DMS153 treated with DMSO at 0.1 percent for 48 hours (cell line): ENCODE measurements around the gene SOCS1.
"Not testable (repeated sequence)": the region's sequence is repeated elsewhere in the genome, so short reads cannot be mapped to it uniquely, and the experiment has no call there.

Experiments used
- DNase-seq: peaks from one replicate; lab custom pipeline; 2025; ENCODE audit not compliant: unreplicated experiment; lab: John Stamatoyannopoulos, UW

Gene SOCS1, protein sequence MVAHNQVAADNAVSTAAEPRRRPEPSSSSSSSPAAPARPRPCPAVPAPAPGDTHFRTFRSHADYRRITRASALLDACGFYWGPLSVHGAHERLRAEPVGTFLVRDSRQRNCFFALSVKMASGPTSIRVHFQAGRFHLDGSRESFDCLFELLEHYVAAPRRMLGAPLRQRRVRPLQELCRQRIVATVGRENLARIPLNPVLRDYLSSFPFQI

DNA sequence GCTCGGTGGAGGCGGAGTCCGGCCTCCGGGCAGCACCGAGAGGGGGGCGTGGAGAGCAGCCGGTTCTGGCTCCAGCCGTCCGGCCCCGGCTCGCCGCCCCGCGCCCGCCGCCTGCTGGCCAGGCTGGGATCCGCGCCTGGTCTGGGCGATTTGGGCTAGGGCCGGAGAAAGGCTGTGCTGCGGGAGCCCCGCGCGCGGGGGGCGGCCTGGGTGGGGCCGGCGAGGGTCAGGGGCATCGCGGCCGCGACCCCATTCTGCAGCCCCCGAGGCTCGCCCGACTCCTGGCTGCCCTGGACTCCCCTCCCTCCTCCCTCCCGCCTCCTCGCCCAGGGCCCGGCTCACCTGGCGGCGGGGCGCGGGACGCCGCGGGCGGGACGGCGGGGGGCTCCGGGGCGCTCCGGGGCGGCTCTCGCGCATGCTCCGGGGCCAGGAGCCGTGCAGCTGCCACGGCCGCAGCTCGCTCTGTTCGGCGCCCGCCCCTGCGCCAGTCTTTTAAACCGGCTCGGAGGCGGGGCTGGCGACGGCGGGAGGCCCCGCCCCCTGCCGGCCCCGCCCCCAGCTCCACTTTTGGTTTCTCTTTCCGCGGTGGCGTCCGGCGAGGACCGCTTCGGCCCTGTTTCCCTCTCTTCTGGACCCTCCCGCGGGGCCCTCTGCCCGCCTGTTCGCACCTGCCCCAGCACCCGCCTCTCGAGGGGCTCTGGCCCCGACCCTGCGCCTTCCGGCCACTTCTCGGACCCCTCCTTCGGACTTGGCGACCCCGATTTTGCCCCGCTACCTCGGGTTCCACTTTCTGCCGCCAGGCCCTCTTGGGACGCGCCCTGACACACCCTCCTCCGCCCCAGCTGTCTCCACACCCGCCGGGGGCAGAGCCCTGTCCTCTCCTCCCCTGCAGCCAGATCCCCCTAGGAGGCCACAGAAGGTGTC, at the start of gene SOCS1:
TSS of gene SOCS1 (minus strand) at position 468 of the 924 bp plus-strand sequence. CDS start 726 bp downstream, outside the sequence.
- DNase-seq, result peak; percentile 39

DNA sequence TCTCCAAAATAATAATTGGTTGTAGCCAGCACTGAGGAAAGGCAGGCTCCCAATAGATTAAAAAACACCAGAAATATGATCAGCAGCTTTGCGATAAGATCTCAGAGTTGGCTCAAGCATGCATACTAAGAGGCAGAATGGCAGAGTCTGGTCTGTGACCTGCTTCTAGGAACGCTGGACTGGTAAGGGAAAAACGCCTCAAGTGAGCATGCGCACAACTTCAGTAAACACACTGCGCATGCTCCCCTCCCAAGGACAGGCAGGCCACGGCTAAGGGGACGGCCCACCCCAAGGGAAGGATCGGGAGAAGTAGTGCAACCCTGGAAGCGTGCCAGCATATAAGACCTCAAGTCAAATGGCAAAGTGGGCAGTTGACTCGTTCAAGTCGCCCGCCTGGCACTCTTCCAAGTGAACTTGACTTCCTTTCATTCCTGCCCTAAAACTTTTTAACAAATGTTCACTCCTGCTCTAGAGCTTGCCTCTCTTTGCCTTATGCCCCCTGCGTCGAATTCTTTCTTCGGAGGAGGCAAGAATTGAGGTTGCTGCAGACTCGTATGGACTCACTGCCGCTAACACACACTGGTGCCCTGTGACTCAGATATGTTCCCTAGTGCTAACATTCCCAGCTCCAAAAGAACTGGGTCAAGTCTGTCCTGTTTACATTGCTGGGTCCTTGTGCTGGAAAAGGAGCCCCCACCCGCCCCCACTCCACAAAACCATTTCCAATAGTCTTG, 47.6 kb upstream of the SOCS1 start:
- DNase-seq, result peak; percentile 76

DNA sequence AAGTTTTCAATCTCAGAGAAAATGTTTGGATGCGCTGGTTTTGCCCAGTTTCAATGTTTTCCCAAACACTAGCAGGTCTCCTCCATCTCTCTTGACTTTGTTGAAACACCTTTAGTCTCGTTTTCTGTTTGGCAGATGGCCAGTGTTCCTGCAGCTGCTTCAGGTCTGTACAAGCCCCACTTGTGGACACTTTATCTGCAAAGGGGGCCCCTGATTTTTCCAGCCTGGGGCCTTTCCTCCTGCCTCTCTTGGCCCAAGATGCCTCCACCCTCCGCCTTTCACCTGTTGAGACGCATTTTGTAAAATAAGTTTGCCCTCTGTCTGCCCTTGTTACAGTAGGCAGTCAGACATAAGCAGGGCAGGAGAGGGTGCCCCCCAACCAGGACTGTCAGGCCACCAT, 47.0 kb upstream of the SOCS1 start:
- peak; percentile 75 for DNase-seq

- no peak for DNase-seq
These were observed 45.9 kb upstream of the SOCS1 start for GRCh38 chr16:11301645-11302501.

- no peak for DNase-seq
These were observed 44.5 kb upstream of the SOCS1 start for GRCh38 chr16:11300560-11300892.

- no peak for DNase-seq
These were observed 44.0 kb upstream of the SOCS1 start for GRCh38 chr16:11299865-11300559.

DNA sequence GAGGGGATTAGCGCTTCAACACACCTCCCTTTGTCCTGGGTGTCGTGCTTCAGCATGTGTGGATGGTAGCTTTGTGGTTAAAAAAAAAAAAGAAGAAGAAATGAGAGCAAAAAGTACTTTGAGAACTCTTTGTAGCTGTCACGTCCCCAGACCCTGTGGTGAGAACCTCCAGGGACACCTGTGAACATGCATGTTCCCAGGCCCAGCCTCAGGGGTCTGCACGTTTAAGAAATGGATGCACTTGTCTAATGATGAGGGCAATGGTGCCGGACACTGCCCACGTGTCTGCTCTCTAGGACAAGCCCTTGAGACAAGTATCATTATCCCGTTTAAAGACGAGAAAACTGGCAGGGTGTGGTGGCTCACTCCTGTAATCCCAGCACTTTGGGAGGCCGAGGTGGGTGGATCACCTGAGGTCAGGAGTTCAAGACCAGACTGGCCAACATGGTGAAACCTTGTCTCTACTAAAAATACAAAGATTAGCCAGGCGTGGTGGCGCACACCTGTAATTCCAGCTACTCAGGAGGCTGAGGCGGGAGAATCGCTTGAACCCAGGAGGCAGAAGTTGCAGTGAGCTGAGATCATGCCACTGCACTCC, 43.0 kb upstream of the SOCS1 start:
- DNase-seq, result not testable (repeated sequence)

DNA sequence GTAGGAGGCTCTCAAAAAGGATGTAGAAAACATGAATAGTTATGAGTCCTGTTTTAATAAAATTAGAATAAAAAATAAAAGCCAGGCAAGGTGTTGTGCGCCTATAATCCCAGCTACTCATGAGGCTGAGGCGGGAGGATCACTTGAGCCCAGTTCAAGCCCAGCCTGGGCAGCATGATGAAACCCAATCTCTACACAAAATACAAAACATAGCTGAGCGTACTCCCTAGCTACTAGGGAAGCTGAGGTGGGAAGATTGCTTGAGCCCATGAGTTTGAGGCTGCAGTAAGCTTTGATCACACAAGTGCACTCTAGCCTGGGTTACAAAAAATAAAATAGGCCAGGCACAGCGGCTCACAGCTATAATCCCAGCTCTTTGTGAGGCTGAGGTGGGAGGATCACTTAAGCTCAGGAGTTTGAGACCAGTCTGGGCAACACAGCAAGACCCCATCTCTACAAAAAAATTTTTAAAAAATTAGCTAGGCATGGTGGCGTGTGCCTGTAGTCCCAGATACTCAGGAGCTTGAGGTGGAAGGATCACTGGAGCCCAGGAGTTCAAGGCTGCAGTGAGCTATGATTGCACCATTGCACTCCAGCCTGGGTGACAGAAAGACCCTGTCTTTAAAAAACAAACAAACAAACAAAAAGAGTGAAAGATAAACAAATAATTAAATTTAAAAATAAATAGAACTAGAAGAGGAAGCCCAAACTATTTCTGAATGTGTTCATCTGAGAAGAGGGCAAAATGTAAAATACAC, 42.3 kb upstream of the SOCS1 start:
- no peak for DNase-seq

- peak; percentile 74 for DNase-seq
These were observed 41.6 kb upstream of the SOCS1 start for GRCh38 chr16:11297492-11298142.

DNA sequence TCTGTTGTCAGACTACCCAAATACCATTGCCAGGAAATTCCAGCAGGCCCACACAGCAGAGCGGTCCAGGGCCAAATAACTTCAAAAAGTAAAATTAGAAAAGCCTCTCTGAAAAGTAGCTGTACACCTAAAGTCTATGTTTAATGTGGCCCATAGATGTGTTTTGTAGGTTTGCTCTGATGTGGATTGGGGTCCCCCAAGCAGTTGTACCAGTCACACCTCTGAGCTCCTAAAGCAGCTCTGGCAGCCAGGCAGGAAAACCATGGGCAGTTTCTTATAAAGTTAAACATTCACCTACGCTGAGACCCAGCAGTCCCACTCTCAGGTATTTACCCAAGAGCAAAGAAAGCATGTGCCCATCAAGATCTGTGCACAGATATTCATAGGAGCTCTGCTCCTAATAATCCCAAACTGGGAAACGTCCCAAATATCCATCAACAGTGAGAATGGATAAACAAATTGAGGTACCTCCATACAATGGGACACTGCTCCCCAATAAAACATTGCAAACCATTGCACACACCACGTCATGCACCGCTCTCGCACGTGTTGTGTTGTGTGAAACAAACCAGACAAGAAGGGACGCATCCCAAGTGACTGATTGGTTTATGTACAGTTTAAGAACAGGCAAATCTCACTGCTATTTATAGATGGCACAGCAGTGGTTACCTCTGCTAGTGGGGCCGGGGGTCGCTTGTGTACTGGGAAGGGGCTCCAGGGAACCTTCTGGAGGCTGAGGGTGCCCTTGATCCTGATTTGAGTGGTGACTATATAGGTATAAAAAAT, 40.9 kb upstream of the SOCS1 start:
- no peak for DNase-seq

DNA sequence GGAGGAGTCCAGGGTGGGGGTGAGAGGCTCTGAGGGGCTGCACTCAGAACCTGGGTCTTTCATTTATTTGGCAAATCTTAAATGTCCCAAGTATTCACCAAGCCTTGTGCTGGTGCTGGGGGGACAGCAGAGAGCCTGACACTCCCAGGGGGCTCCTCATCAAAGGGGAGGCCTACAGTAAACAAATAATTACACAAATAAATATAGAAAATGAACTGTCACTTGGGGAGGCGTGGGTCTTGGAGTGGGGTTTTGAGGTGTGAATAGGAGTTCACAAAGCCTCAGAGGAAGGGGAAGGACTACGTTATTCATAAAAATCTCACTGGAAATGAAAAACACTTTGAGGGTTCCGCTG, 40.3 kb upstream of the SOCS1 start:
- no peak for DNase-seq

- DNase-seq, result no peak
These were observed 39.7 kb upstream of the SOCS1 start for GRCh38 chr16:11295672-11296071.

DNA sequence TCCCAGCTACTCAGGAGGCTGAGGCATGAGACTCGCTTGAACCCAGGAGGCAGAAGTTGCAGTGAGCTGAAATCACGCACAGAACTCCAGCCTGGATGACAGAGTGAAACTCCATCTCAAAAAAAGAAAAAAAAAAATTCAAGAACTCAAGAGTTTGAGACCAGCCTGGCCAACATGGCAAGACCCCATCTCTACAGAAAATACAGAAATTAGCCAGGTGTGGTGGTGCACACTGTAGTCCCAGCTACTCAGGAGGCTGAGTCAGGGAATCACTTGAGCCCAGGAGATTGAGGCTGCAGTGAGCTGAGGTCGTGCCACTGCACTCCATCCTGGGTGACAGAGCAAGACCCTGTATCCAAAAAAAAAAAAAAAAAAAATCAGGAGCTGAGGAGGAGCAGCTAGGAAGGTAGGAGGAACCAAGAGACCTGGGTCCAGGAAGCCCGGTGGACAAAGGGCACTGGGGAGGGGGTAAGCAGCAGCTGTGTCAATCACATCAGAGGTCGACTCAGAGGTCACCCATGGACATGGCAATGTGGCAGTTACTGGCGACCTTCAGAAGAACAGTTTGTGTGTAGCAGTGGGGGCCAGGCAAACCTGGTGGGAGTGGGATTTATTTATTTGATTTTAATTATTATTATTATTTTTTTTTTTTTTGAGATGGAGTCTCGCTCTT, 36.2 kb upstream of the SOCS1 start:
- no peak for DNase-seq

GRCh38 chr16:11291091-11291703, 35.2 kb upstream of the SOCS1 start:
- no peak for DNase-seq

- no peak for DNase-seq
These were observed 34.3 kb upstream of the SOCS1 start for GRCh38 chr16:11290102-11290893.

DNA sequence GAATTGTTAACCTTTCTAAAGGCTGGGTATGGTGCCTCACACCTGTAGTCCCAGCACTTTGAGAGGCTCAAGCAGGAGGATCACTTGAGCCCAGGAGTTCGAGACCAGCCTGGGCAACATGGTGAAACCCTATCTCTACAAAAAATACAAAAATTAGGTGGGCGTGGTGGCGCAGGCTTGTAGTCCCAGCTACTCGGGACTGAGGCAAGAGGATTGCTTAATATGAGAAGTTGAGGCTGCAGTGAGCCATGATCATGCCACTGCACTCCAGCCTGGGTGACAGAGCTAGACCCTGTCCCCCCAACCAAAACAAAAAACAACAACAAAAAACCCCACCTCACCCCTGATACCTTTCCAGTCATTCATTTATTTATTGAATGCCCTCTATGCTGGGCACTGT, 33.7 kb upstream of the SOCS1 start:
- not testable (repeated sequence) for DNase-seq
